ENCODE measurements around the gene COX7B2.
A peak's percentile ranks its signal among the peaks of the same experiment; 100 is the strongest.

Gene COX7B2

DNA sequence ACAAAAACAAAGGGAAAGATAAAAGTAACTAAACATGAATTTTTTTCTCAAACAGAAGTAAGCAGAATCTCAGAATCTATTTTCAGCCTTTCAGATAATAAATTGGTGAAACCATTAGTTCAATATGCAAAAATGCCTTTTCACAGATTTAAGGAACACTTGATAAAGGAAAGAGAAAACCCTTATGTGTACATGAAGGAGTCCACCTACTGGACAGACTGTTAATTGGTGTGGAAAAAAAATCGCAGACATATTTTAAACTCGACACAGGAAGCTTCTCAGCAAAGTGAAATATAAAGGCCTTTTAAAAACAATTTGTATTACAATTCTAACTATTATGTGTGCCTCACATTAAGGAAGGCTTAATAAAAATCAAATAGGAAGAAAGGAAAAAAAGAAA is 22.3 kb downstream of the COX7B2 start:
- DNase-seq: no peak

DNA sequence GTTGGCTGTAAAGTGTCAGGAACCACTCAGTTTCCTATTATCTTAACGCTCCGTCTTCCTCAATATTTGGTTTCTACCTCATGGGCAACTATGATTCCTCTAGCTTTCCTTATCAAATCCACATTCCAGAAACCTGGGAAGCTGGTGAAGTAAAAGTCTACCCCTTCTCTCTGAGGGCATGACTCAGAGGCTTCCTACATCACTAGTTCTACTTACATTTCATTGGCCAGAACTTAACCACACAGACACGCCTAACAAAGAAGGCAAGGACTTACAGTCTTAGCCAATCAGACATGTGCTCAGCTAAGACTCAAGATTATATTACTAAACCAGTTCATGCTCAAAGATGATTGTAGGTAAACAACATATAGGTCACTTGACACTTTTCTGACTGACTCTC is 30.4 kb downstream of the COX7B2 start:
- no peak for DNase-seq

DNA sequence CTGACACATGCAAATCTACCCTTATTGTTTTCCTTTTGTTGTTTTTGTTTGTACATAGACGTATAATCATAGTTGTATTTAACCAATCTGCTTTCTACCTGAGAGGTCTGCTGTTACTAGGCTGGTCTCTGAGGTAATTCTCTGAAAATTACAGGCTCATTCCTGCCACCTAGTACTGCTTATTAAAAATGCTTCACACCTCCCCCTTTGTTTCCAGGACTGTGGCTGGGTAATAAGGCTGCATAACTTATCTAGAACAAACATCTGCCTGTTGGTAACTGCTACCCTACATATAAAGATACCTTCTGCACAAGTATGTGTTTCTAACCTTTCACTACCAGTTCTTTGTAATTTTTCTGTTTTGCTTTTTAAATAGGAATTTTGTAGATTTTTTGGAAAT is 34.2 kb downstream of the COX7B2 start:
- no peak for DNase-seq

DNA sequence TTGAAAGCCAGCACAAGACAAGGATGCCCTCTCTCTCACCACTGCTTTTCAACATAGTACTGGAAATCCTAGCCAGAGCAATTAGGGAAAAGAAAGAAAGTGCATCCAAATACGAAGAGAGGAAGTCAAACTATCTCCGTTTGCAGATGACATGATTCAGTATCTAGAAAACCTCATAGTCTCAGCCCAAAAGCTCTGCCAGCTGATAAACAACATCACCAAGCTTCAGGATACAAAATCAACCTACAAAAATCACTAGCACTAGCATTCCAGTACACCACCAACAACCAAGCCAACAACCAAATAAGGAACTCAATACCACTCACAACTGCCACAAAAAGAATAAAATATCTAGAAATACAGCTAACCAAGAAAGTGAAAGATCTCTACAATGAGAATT is 38.6 kb downstream of the COX7B2 start:
- no peak for DNase-seq

DNA sequence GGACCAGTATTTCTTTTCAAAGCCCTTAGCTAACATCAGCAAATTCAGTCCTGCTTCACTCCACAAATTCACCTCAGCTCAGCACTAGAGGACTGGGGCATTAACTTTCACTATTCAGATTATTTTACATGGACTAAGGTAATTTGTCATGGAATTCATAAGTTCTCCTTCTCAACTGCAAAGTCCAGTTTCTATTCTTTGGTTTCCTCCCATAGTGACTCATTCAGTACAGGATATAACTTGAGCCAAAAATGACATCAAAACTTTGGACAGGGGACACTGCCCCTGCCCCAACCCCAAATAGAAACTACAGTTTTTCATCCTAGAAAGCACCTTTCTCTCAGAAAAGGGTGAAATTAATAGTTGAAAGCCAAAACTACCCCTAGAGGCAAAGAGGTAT is 52.7 kb downstream of the COX7B2 start:
- DNase-seq: no peak

DNA sequence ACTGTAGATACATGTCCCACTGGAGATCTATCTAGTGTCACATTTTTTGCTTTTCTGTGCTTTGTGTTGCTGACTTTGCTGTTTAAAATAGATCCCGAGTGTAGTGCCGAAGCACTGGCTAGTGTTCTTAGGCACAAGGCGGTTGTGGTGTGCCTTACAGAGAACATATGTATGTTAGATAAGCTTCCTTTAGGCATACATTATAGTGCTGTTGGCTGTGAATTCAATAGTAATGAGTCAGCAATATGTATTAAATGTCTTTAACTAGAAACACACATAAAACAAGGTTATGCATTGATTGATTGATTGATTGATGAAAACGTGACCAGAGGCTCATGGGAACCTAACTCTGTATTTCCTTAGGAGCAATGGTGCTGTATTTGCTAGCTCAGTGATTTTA is 56.2 kb downstream of the COX7B2 start:
- DNase-seq: no peak

DNA sequence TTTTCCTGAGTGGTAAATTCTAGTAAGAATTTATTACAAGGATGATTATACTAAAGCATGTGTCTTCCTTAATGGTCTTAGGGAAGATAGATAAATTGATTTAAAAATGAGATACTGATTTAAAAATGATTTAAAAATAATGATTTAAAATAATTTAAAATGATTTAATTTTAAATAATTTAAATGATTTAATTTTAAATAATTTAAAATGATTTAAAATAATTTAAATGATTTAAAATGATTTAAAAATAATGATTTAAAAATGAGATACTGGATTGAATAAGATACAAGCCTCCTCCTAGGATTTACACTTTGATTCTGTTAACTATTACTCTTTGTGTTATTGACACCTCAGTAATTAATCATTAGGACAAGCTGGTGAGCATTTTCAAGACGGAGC is 59.0 kb downstream of the COX7B2 start:
- no peak for DNase-seq

DNA sequence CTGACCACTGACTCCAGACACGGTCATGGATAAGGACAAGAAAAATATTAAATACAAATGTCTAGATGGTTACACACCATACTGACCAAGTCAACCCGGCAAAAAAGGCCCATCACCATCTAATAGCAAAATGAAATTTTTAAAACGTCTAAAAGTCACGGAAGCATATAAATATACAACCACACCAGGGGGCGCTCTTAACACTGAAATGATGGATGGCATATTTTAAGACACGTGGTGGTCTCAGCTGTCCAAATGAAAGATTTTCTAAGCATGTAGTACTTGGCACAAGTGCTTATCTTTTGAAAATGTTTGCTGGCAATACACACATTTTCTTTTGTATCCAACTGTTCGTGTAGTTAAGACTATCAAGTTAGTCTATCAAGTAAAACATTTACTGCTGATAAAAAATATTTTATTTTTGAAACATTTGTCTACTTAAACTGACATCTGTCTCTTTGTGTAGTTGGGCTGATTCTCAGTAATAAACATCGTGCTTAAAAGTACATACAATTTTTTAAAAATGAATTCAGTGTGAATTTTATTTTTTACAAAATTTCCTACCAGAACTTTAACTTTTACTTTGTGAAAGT is 64.6 kb downstream of the COX7B2 start:
- DNase-seq: peak; percentile 64

DNA sequence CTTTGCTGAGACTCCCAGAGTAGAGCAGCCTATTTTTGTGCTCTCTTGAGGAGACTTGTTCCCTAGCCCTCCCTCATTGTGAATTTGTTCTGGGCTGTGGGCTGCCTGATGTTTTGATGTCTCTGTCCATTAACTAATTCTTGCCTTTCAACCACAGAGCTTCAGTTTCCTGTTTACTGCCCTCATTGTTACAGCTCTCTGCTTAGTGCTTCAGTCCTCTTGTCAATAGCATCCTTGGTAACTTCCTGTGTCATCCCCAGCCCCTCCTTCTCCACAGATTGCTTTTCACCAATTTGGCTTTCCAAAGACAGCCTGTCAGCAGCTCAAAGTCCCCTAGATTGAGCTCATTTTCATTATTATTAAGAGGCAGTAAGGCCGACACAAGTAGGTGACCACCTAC is 69.9 kb downstream of the COX7B2 start:
- no peak for DNase-seq

DNA sequence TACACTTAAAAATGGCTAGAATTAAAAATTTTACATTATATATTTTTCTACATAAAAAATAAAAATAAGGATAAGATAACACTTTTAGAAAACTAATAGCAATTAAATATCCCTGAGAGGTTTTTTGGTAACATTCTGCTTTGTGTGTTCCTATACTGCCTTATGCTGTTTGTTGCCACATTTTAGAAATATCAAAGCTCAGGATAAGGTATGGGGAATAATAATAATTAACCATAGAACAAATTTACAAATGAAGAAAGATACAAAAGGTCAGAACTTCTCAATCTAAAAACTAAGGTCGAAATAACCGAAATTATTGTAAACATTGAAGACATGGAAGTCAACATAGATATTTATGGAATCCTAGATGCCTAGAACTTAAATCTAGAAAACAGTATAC is 71.4 kb downstream of the COX7B2 start:
- DNase-seq: no peak

DNA sequence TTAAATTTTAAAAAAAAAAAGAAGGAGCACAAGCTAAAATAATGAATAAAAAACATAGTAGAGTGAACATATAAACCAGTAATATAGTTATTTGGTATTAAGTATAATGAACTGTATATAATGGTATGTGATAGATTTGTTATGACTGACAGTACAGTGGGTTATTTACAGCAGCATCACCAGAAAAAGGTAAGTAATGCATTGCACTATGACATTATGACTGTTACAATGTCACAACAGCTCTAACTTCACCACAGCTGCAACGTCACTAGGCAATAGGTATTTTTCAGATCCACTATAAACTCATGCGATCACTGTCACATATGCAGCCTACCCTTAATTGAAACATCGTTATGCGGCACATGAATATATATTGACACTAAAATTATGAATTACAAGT is 72.5 kb downstream of the COX7B2 start:
- no peak for DNase-seq

DNA sequence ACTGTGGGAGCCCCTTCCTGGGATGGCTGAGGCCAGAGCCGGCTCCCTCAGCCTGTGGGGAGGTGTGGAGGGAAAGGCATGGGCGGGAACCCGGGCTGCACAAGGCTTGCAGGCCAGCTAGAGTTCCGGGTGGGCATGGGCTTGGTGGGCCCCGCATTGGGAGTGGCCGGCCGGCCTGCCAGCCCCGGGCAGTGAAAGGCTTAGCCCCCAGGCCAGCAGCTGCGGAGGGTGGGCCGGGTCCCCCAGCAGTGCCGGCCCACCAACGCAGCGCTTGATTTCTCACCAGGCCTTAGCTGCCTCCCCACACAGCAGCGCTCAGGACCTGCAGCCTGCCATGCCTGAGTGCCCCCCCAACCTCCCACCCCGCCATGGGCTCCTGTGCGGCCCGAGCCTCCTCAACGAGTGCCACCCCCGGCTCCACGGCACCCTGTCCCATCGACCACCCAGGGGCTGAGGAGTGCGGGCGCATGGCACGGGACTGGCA is 78.0 kb downstream of the COX7B2 start:
- no peak for DNase-seq

DNA sequence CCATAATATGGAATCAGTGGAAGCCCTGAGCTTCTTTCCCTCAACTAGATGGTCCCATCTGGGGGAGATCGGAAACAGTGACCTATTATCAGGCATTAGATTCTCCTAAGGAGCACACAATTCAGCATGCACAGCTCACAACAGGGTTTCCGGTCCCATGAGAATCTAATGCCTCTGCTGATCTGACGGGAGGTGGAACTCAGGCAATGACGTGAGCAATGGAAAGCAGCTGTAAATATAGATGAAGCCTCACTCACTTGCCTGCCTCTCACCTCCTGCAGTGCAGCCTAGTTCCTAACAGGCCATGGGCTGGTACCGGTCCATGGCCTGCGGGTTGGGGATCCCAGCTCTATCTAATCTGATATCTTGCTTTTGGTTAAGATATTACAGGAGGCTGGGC is 88.9 kb downstream of the COX7B2 start:
- DNase-seq: no peak

DNA sequence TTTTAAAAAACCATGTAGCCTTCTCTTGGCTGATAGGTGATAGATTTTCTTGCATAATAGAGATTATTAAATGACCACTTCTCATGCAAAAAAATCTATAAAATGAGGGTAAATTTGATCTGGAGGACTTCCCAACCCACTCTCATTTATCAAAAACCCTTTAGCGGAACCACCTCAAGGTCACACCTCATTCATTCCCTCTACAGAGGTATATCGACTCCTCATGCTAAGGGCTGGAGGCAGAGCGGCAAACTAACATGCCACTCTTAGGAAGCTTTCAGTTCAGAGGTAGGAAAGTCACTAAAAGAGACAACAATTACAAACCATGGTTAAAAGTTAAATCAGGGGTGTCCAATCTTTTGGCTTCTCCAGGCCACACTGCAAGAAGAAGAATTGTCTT is 90.0 kb downstream of the COX7B2 start:
- DNase-seq: no peak

DNA sequence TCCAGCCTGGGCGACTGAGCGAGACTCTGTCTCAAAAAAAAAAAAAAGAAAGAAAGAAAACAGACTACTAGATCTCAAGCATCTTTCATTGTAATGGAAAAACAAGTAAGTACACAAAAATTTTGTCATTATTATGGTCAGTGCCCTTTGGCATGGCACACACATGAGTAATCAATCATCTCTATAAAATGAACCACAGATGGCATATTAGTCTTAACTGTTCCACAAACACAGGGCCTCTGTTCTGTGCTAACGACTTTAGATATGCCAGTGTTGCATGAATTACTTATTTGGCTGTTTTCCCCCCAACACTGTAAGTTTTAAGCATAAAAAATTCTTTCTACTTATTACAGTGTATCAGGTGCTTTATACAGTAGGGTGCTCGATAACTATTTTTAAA is 90.4 kb downstream of the COX7B2 start:
- no peak for DNase-seq

DNA sequence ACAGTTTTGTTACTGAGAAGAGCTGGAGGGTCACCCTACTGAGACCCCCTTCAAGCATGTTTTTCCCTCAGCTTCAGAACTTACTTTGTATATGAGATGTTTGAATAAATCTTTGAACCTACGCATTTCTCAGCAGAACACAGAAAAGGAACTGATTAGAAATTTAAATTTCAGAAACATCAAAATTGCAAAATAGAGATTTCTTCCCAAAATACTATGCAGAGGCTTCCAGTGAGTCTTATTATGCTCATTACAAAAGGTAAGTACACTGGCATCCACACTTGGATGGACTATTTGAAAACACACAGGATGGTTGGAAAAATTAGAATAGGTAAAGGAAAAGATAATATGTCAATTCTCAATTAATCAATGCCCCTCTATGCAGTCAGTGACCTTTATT is 91.2 kb downstream of the COX7B2 start:
- no peak for DNase-seq

DNA sequence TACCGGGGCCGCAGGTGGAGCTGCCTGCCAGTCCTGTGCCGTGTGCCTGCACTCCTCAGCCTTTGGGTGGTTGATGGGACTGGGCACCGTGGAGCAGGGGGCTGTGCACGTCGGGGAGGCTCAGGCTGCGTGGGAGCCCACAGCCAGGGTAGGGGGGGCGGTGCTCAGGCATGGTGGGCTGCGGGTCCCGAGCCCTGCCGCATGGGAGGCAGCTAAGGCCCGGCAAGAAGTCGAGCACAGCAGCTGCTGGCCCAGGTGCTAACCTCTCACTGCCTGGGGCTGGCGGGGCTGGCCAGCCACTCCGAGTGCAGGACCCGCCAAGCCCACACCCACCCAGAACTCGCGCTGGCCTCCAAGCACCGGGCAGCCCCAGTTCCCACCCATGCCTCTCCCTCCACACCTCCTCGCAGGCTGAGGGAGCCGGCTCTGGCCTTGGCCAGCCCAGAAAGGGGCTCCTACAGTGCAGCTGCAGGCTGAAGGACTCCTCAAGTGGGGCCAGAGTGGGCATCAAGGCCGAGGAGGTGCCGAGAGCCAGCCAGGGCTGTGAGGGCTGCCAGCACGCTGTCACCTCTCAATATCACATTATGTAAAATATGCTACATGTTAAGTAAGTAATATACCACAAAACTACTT is 104.1 kb downstream of the COX7B2 start:
- no peak for DNase-seq

DNA sequence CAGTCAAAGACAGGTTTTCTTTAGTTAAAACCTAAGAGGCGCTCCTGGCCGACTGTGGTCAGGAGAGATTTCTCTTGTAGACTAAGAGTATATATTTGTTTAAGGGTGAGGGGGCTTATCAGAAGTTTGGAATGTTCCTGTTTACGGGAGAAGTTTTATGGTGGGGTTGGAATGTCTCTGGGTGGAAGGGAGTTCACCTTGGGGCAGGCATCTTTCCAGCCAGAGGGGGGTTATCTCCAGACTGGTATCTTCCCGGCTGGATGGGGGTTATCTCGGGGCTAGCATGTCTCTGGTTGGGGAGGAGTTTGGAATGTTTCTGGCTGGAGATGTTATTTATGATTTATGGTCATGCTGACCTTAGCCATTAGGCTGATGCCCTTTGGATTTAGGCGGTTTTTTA is 116.0 kb downstream of the COX7B2 start:
- DNase-seq: no peak

DNA sequence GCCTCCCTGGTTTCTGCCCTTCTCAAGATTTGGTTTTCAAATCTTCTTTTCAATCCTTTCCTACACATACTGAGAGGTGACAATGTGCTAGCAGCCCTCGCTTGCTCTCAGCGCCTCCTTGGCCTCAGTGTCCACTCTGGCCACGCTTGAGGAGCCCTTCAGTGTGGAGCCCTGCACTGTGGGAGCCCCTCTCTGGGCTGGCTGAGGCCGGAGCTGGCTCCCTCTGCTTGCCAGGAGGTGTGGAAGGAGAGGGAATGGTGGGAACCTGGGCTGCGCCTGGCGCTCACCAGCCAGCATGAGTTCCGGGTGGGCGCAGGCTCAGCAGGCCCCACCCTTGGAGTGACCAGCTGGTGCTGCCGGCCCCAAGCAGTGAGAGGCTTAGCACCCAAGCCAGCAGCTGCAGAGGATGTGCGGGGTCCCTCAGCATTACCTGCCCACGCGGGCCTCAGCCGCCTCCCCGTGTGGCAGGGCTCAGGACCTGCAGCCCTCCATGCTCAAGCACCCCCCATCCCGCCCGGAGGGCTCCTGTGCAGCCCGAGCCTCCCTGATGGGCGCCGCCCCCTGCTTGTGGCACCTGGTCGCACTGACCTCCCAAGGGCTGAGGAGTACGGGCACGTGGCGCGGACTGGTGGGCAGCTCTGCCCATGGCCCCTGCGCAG is 127.5 kb downstream of the COX7B2 start:
- DNase-seq: no peak

DNA sequence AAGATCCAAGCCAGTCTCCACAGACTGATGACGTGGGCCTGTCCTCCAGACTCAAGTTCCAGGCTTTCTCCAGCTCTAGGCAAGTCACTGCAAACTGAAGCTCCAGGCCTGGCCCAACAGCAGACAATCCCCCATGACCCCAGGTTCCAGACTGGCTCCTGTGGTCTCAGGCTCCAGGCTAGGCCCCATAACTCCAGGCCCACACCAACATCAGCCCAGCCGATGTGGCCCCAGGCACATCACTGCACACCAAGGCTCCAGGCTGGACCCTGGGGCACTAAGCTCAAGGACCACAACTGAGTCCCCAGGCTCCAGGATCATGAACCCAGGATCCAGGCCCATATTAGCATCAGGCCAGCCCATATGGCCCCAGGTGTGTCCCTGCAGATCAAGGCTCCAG is 143.6 kb downstream of the COX7B2 start:
- DNase-seq: no peak

DNA sequence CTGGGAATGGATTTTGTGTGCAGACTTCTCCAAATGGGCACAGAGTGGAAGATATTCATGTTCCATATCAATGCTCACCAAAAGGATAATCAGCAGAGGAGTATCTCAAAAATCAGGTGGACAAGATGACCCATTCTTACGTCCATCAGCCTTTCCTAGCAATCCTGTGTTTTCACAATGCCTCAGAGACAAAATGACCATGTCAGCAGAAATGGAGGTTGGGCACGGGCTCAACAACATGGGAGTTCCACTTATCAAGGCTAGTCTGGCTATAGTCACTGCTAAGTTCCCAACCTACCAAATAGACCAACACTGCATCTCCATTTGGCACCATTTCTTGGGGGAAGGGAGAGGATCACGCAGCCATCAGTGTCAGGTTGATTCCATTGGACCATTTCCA is 179.0 kb downstream of the COX7B2 start:
- no peak for DNase-seq

DNA sequence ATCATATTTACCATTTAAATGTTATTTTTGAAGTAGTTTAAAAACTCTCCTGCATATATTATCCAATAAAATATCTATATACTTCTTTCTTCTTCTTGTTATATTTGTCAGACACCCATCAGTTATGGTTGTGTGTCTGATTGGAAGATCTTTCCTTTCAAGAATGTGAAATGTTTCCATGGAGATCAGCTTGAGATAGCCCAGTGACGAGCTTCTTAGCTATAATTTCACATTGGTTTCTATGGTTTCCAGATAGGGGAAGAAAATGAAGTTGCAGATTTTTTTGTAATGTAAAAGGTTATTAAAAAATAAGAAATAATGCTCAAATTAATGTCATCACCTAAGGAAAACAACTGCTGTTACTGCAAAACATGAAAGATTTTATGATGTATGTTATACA is 189.0 kb downstream of the COX7B2 start:
- DNase-seq: no peak

DNA sequence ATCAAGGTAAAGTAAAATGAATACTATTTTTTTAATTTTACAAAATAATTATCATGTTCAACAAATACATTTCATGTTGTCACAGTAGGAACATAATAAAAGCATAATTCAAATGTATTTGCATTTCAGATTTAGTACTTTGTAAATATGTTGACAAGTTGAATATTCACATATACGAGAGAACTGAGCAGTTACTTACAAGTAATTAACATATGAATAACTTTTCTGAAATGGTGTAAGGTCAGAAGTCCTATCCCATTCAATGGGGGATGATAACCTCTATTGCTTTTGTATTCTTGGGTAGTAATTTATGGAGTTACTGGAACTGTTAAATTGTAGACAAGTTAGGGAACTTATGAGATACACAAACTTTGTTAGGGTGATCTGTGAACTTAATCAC is 191.1 kb downstream of the COX7B2 start:
- no peak for DNase-seq

DNA sequence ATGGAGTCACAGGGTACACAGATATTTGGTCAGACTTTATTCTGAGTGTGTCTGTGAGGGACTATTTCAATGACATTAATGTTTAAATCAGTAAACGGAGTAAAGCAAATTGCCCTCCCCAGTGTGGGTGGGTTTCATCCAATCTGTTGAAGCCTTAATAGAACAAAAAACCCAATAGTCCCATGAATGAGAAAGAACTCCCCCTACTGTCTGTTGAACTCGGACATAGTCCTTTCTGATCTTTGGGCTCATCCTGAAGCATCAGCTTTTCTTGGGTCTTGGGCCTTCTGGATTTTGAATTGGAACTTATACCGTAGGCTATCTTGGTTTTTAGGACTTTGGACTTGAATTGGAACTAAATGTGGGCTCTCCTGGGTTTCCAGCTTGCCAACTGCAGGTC is 193.6 kb downstream of the COX7B2 start:
- DNase-seq: no peak

DNA sequence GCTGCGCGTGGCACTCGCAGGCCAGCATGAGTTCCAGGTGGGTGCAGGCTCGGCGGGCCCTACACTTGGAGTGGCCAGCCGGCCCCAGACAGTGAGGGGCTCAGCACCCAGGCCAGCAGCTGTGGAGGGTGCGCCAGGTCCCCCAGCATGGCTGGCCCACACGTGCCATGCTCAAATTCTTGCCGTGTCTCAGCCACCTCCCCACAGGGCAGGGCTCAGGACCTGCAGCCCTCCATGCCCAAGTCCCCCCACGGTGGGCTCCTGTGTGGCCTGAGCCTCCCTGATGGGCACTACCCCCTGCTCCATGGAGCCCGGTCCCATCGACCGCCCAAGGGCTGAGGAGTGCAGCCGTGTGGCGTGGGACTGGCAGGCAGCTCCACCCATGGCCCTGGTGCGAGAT is 210.2 kb downstream of the COX7B2 start:
- no peak for DNase-seq

Data from inflammatory macrophage treated with lipopolysaccharide for 4 hours (primary cell).